Tibial artery (tissue), 4 donors: ENCODE results near the gene TMEM132D.

Experiments
- DNase-seq, 2 donors: peaks; one replicate each; pipeline ENCODE4 v3.0.0-alpha.2; 2019
- H3K27ac ChIP-seq, 2 donors: fragments of 200-600 bp; sonication (generic) in 1 of 2; 1 replicate in 1 of 2; 2 replicates in 1 of 2; pipeline ENCODE4 v1.5.1; 2018 to 2019; ENCODE audit warnings: mild to moderate bottlenecking in 1 of 2
- H3K27me3 ChIP-seq, 2 donors: fragments of 200-600 bp; sonication (generic) in 1 of 2; one replicate each; pipeline versions ENCODE4 v1.5.1 to v1.6.0; 2016 to 2019
- H3K36me3 ChIP-seq, 3 donors: fragments of 200-600 bp; sonication (generic) in 2 of 3; one replicate each; pipeline ENCODE4 v1.5.1; 2016 to 2019; ENCODE audit warnings: mild to moderate bottlenecking in 2 of 3
- H3K4me1 ChIP-seq, 4 donors: fragments of 200-600 bp; sonication (generic) in 2 of 4; 1 replicate in 3 of 4; 2 replicates in 1 of 4; pipeline ENCODE4 v1.5.1; 2016 to 2019
- H3K4me3 ChIP-seq, 2 donors: fragments of 200-600 bp; sonication (generic) in 1 of 2; 1 replicate in 1 of 2; 2 replicates in 1 of 2; pipeline ENCODE4 v1.5.1; 2018 to 2019; ENCODE audit warnings: mild to moderate bottlenecking in 2 of 2
- H3K9me3 ChIP-seq, 3 donors: fragments of 200-600 bp; sonication (generic) in 1 of 3; one replicate each; pipeline ENCODE4 v1.5.1; 2016 to 2019
- CTCF ChIP-seq, 2 experiments: fragments of 200-600 bp in 1 of 2; fragments of 450-650 bp in 1 of 2; IDR thresholded peaks; one replicate each; pipeline ENCODE4 v1.5.1; 2017 to 2019; ENCODE audit warnings: antibody characterized with exemption in 2 of 2, mild to moderate bottlenecking in 1 of 2, moderate library complexity in 1 of 2
- intact Hi-C: fragments of 100-400 bp; cut with DNase I; formaldehyde crosslinking; loops from one replicate; pipeline ENCODE4 v1.15.0; 2023; ENCODE audit warnings: low total_unique reads

Gene TMEM132D

GRCh38 chr12:129701631-129702101, 202.2 kb downstream of the TMEM132D start:
- Histone ChIP-seq H3K4me3 (no peak overlapping the region), H3K9me3 (peaks cover 0 to 6% (median 0%) of the 10 kb centered on the region in 3 donors), H3K27ac (no peak overlapping the region), H3K36me3 (no peaks in the 10 kb centered on the region), H3K4me1 (no peaks in the 10 kb centered on the region), H3K27me3 (no peaks in the 10 kb centered on the region)
- intact Hi-C loops = no loop called here
- no peak for TF ChIP-seq CTCF (IDR thresholded peaks at IDR 0.05)
- no peak for DNase-seq

GRCh38 chr12:129700036-129700435, 203.8 kb downstream of the TMEM132D start:
- Histone ChIP-seq H3K27me3 (no peaks in the 10 kb centered on the region), H3K4me1 (no peaks in the 10 kb centered on the region), H3K36me3 (no peaks in the 10 kb centered on the region), H3K27ac (no peak overlapping the region), H3K9me3 (no peaks in the 10 kb centered on the region), H3K4me3 (no peak overlapping the region)
- intact Hi-C loops = no loop called here
- TF ChIP-seq CTCF (IDR thresholded peaks at IDR 0.05) = no peak
- no peak for DNase-seq

- no peaks in the 10 kb centered on the region for H3K27me3 ChIP-seq
- intact Hi-C loops = no loop called here
- TF ChIP-seq CTCF (IDR thresholded peaks at IDR 0.05) = no peak
- no peak overlapping the region for H3K27ac ChIP-seq
- no peak for DNase-seq
- H3K4me1 ChIP-seq = no peaks in the 10 kb centered on the region
- no peaks in the 10 kb centered on the region for H3K36me3 ChIP-seq
- no peaks in the 10 kb centered on the region for H3K9me3 ChIP-seq
- H3K4me3 ChIP-seq = no peak overlapping the region
Observed at GRCh38 chr12:129696926-129697325, 206.9 kb downstream of the TMEM132D start.

- Histone ChIP-seq H3K27me3 (no peaks in the 10 kb centered on the region), H3K9me3 (no peaks in the 10 kb centered on the region), H3K4me1 (no peaks in the 10 kb centered on the region), H3K27ac (no peak overlapping the region), H3K4me3 (no peak overlapping the region), H3K36me3 (no peaks in the 10 kb centered on the region)
- intact Hi-C loops = no loop called here
- TF ChIP-seq CTCF (IDR thresholded peaks at IDR 0.05) = no peak
- no peak for DNase-seq
Observed at GRCh38 chr12:129696405-129696804, 207.4 kb downstream of the TMEM132D start.

- Histone ChIP-seq H3K4me1 (no peaks in the 10 kb centered on the region), H3K9me3 (no peaks in the 10 kb centered on the region), H3K27ac (no peak overlapping the region), H3K36me3 (no peaks in the 10 kb centered on the region), H3K4me3 (no peak overlapping the region), H3K27me3 (no peaks in the 10 kb centered on the region)
- TF ChIP-seq CTCF (IDR thresholded peaks at IDR 0.05) = no peak
- DNase-seq = no peak
- intact Hi-C loops = no loop called here
Observed at GRCh38 chr12:129693731-129694130, 210.1 kb downstream of the TMEM132D start.

GRCh38 chr12:129687731-129688130, 216.1 kb downstream of the TMEM132D start:
- intact Hi-C loops = no loop called here
- Histone ChIP-seq H3K27me3 (no peaks in the 10 kb centered on the region), H3K27ac (no peak overlapping the region), H3K4me3 (no peak overlapping the region), H3K36me3 (no peaks in the 10 kb centered on the region), H3K9me3 (peaks cover 0 to 12% (median 5%) of the 10 kb centered on the region in 3 donors), H3K4me1 (no peaks in the 10 kb centered on the region)
- no peak for DNase-seq
- no peak for TF ChIP-seq CTCF (IDR thresholded peaks at IDR 0.05)
